ENCODE data around the gene DMRTA1. TPM values are rescaled to one million over a fixed set of nuclear protein-coding genes. Genes with fewer than 3 reads are reported as not detected.

Gene DMRTA1
- 1 to 10 TPM; 3.9 to 4.7 (median 4.5) TPM for total RNA-seq

- Histone ChIP-seq H3K9me3 (no peaks in the 10 kb centered on the region), H3K27ac (peak within 1 kb of the TSS; percentile 89 to 98 (median 94)), H3K4me3 (replicated peaks in 1 of 3) (peak within 1 kb of the TSS; percentile 48 to 88 (median 76)), H3K27me3 (no peaks in the 10 kb centered on the region), H3K4me1 (peaks cover 5 to 7% of the 10 kb centered on the region in 2 donors), H3K36me3 (no peaks in the 10 kb centered on the region)
- WGBS, 2 donors, result 1 to 2% methylated on average over 6 to 24 of the region's 24 CpGs
- peak; percentile 92 to 93 for DNase-seq
- TF ChIP-seq CTCF (IDR thresholded peaks at IDR 0.05), result peak in 1 of 6 experiments; percentile 11
- TF ChIP-seq POLR2A (IDR thresholded peaks at IDR 0.05), result peak in 1 of 2 donors; percentile 80
- intact Hi-C loops (cut with DNase I), result no loop called here
Measured at GRCh38 chr9:22446589-22446949, at the start of gene DMRTA1. TSS of gene DMRTA1 (plus strand) at chr9:22446824. CDS start at chr9:22447066, 242 bp downstream.

GRCh38 chr9:22401671-22402070, 45.0 kb upstream of the DMRTA1 start:
- Histone ChIP-seq H3K27me3 (no peaks in the 10 kb centered on the region), H3K9me3 (no peaks in the 10 kb centered on the region), H3K4me1 (no peaks in the 10 kb centered on the region), H3K4me3 (replicated peaks in 1 of 3) (no peak overlapping the region), H3K27ac (no peak overlapping the region), H3K36me3 (no peaks in the 10 kb centered on the region)
- intact Hi-C loops (cut with DNase I), result no loop called here
- TF ChIP-seq POLR2A (IDR thresholded peaks at IDR 0.05) (no peak), CTCF (IDR thresholded peaks at IDR 0.05) (no peak)
- no peak for DNase-seq
- WGBS, 2 donors, result 45 to 47% methylated on average over 2 of the region's 2 CpGs

- H3K4me3 ChIP-seq (replicated peaks in 1 of 3), result no peak overlapping the region
- no peaks in the 10 kb centered on the region for H3K36me3 ChIP-seq
- TF ChIP-seq CTCF (IDR thresholded peaks at IDR 0.05), result no peak
- DNase-seq, result no peak
- no peaks in the 10 kb centered on the region for H3K9me3 ChIP-seq
- H3K27me3 ChIP-seq, result no peaks in the 10 kb centered on the region
- intact Hi-C loops (cut with DNase I), result no loop called here
- no peak overlapping the region for H3K27ac ChIP-seq
- 75 to 80% methylated on average over 10 to 13 of the region's 13 CpGs for WGBS, 2 donors
- H3K4me1 ChIP-seq, result no peaks in the 10 kb centered on the region
Measured at GRCh38 chr9:22405869-22406659, 40.6 kb upstream of the DMRTA1 start.

- TF ChIP-seq CTCF (IDR thresholded peaks at IDR 0.05), result no peak
- Histone ChIP-seq H3K4me1 (no peaks in the 10 kb centered on the region), H3K4me3 (replicated peaks in 1 of 3) (no peak overlapping the region), H3K27ac (no peak overlapping the region), H3K36me3 (no peaks in the 10 kb centered on the region), H3K9me3 (no peaks in the 10 kb centered on the region), H3K27me3 (no peaks in the 10 kb centered on the region)
- WGBS, 2 donors, result 68 to 70% methylated on average over 1 of the region's 1 CpG
- no peak for DNase-seq
- intact Hi-C loops (cut with DNase I), result no loop called here
Measured at GRCh38 chr9:22413884-22414283, 32.7 kb upstream of the DMRTA1 start.

GRCh38 chr9:22415941-22416691, 30.5 kb upstream of the DMRTA1 start:
- 49 to 52% methylated on average over 5 of the region's 5 CpGs for WGBS, 2 donors
- intact Hi-C loops (cut with DNase I), result no loop called here
- H3K27me3 ChIP-seq, result no peaks in the 10 kb centered on the region
- TF ChIP-seq POLR2A (IDR thresholded peaks at IDR 0.05) (no peak), CTCF (IDR thresholded peaks at IDR 0.05) (no peak)
- no peak for DNase-seq
- H3K27ac ChIP-seq, result no peak overlapping the region
- H3K36me3 ChIP-seq, result no peaks in the 10 kb centered on the region
- H3K4me1 ChIP-seq, result no peaks in the 10 kb centered on the region
- H3K9me3 ChIP-seq, result no peaks in the 10 kb centered on the region
- no peak overlapping the region for H3K4me3 ChIP-seq (replicated peaks in 1 of 3)
